Panc1 (cell line): ENCODE measurements around the gene NUDT16L1.

ENCODE experiments used
- CTCF ChIP-seq: fragments of 450-650 bp; IDR thresholded peaks from 2 replicates; pipeline ENCODE4 v1.5.1; 2017; ENCODE audit warnings: mild to moderate bottlenecking
- POLR2AphosphoS5 ChIP-seq: IDR thresholded peaks from 2 replicates; pipeline ENCODE4 v1.6.1; 2012; ENCODE audit warnings: mild to moderate bottlenecking, low read depth, low read length, moderate library complexity
- TF ChIP-seq, protein P1 (sequence below), 2 experiments: IDR thresholded peaks; 2 replicates each; pipeline ENCODE4 v1.6.1; 2011 to 2012; ENCODE audit warnings: low read depth in 2 of 2, control low read depth in 1 of 2, low read length in 1 of 2, mild to moderate bottlenecking in 1 of 2, moderate library complexity in 1 of 2; ENCODE audit not compliant: insufficient read depth in 1 of 2

DNA sequence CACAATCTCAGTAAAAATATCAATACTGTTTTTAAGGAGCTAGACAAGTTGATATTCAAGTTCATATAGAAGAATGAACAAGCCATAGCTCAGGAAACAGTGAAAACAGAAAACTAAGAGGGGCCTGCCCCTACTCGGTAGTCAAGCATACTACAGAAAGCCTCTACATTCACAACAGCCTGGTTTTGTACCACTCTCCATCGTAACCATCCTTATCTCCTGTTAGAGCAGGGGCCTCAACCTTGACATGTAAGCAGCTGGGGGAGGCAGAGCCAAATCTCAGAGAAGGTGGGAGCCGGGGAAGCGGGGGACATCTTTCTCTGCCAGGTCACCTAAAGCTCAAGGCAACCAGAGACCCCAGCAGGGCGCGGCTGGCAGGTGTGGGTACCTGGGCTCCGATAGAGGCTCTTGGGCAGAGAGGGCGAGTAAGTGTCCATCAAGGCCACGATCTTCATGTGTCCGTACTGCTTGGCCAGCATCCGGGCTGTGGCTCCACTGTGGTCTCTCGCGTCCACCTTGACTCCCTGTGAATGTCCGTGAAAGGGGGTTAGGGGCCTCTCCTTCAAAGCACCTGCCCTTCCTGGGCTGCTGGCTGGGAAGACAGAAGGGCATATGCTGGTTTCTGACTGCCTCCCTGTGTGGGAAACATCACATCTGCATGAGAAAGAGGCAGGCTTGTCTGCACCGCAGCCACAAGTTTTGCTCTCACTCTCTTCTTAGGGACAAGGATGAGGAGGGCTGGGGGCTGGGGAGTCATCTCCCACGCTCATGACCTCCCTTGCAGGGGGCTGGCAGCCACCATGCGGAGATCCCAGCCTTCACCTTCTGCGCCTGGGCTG lies 20.5 kb downstream of the NUDT16L1 start:
- TF ChIP-seq CTCF (no peak), POLR2AphosphoS5 (no peak)
- TF ChIP-seq, protein P1, sequence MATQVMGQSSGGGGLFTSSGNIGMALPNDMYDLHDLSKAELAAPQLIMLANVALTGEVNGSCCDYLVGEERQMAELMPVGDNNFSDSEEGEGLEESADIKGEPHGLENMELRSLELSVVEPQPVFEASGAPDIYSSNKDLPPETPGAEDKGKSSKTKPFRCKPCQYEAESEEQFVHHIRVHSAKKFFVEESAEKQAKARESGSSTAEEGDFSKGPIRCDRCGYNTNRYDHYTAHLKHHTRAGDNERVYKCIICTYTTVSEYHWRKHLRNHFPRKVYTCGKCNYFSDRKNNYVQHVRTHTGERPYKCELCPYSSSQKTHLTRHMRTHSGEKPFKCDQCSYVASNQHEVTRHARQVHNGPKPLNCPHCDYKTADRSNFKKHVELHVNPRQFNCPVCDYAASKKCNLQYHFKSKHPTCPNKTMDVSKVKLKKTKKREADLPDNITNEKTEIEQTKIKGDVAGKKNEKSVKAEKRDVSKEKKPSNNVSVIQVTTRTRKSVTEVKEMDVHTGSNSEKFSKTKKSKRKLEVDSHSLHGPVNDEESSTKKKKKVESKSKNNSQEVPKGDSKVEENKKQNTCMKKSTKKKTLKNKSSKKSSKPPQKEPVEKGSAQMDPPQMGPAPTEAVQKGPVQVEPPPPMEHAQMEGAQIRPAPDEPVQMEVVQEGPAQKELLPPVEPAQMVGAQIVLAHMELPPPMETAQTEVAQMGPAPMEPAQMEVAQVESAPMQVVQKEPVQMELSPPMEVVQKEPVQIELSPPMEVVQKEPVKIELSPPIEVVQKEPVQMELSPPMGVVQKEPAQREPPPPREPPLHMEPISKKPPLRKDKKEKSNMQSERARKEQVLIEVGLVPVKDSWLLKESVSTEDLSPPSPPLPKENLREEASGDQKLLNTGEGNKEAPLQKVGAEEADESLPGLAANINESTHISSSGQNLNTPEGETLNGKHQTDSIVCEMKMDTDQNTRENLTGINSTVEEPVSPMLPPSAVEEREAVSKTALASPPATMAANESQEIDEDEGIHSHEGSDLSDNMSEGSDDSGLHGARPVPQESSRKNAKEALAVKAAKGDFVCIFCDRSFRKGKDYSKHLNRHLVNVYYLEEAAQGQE (IDR thresholded peaks at IDR 0.05; ENCODE audit: insufficient read depth in 1 of 2, low read depth in 2 of 2, low read length in 1 of 2) = no peak
